Measurements from ENCODE around the gene GARNL3. TPM values are rescaled to one million over a fixed set of nuclear protein-coding genes. Genes with fewer than 3 reads are reported as not detected.

GARNL3 gene
- total and polyA plus RNA-seq, 2 of the 13 experiments (the other 11 are each of a cell fraction or from before 2014, with no cell fraction given), result 3.9 to 11.0 TPM

DNA sequence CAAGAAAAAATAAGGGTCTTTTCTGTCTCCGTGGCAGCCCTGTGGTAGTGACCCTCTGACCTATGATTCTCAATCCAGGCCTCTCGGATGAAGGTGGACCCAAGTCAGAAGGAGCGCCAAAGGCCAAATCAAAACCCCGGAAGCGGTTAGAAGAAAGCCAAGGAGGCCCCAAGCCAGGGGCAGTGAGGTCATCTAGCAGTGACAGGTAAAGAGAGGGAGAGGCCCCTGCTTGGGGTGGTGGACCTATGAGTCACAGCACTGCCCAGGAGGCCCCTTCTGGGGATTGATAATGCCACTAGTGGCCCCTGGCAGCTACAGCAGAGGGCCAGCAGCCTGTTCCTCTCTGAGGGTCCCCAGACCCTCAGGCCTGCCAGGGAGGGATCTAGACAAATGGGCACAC, 126.0 kb downstream of the GARNL3 start (continued):
- no peak for TF ChIP-seq ZNF101 (CRISPR knock-in tag; IDR thresholded peaks at IDR 0.05; ENCODE audit: borderline replicate concordance, low read depth)
- TF ChIP-seq MEIS1 (CRISPR knock-in tag; IDR thresholded peaks at IDR 0.05; ENCODE audit: borderline replicate concordance), result peak; percentile 48; the same call in 1 of the 2 replicates
- TF ChIP-seq ZNF432 (CRISPR knock-in tag; IDR thresholded peaks at IDR 0.05; ENCODE audit: borderline replicate concordance), result no peak
- no peak for TF ChIP-seq JARID2 (CRISPR knock-in tag; IDR thresholded peaks at IDR 0.05; ENCODE audit: insufficient replicate concordance)
- no peak for TF ChIP-seq GPN1 (CRISPR knock-in tag; IDR thresholded peaks at IDR 0.05; ENCODE audit: borderline replicate concordance)
- TF ChIP-seq ZNF672 (CRISPR knock-in tag; IDR thresholded peaks at IDR 0.05), result no peak
- TF ChIP-seq ZNF253 (CRISPR knock-in tag; IDR thresholded peaks at IDR 0.05; ENCODE audit: borderline replicate concordance), result no peak
- TF ChIP-seq, protein P1, sequence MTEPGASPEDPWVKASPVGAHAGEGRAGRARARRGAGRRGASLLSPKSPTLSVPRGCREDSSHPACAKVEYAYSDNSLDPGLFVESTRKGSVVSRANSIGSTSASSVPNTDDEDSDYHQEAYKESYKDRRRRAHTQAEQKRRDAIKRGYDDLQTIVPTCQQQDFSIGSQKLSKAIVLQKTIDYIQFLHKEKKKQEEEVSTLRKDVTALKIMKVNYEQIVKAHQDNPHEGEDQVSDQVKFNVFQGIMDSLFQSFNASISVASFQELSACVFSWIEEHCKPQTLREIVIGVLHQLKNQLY (CRISPR knock-in tag; IDR thresholded peaks at IDR 0.05), result peak; percentile 72; the same call in 1 of the 2 replicates
- TF ChIP-seq MAFG (CRISPR knock-in tag; IDR thresholded peaks at IDR 0.05), result no peak
- TF ChIP-seq, protein P2, sequence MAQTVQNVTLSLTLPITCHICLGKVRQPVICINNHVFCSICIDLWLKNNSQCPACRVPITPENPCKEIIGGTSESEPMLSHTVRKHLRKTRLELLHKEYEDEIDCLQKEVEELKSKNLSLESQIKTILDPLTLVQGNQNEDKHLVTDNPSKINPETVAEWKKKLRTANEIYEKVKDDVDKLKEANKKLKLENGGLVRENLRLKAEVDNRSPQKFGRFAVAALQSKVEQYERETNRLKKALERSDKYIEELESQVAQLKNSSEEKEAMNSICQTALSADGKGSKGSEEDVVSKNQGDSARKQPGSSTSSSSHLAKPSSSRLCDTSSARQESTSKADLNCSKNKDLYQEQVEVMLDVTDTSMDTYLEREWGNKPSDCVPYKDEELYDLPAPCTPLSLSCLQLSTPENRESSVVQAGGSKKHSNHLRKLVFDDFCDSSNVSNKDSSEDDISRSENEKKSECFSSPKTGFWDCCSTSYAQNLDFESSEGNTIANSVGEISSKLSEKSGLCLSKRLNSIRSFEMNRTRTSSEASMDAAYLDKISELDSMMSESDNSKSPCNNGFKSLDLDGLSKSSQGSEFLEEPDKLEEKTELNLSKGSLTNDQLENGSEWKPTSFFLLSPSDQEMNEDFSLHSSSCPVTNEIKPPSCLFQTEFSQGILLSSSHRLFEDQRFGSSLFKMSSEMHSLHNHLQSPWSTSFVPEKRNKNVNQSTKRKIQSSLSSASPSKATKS (CRISPR knock-in tag; IDR thresholded peaks at IDR 0.05), result 0 out of 2 replicates have a peak, but pooled peaks have one; percentile 49
- no peak for TF ChIP-seq NFE2L1 (CRISPR knock-in tag; IDR thresholded peaks at IDR 0.05; ENCODE audit: borderline replicate concordance)
- no peak for TF ChIP-seq ZNF777 (CRISPR knock-in tag; IDR thresholded peaks at IDR 0.05)
- TF ChIP-seq PLRG1 (conservative IDR thresholded peaks at IDR 0.05), result no peak
- TF ChIP-seq, protein P3, sequence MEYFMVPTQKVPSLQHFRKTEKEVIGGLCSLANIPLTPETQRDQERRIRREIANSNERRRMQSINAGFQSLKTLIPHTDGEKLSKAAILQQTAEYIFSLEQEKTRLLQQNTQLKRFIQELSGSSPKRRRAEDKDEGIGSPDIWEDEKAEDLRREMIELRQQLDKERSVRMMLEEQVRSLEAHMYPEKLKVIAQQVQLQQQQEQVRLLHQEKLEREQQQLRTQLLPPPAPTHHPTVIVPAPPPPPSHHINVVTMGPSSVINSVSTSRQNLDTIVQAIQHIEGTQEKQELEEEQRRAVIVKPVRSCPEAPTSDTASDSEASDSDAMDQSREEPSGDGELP (IDR thresholded peaks at IDR 0.05; ENCODE audit: borderline replicate concordance, low read depth), result peak; percentile 42; the same call in 1 of the 2 replicates
- peak; percentile 93 for TF ChIP-seq SAP130 (CRISPR knock-in tag; IDR thresholded peaks at IDR 0.05; ENCODE audit: low read depth)
- TF ChIP-seq, protein P4, sequence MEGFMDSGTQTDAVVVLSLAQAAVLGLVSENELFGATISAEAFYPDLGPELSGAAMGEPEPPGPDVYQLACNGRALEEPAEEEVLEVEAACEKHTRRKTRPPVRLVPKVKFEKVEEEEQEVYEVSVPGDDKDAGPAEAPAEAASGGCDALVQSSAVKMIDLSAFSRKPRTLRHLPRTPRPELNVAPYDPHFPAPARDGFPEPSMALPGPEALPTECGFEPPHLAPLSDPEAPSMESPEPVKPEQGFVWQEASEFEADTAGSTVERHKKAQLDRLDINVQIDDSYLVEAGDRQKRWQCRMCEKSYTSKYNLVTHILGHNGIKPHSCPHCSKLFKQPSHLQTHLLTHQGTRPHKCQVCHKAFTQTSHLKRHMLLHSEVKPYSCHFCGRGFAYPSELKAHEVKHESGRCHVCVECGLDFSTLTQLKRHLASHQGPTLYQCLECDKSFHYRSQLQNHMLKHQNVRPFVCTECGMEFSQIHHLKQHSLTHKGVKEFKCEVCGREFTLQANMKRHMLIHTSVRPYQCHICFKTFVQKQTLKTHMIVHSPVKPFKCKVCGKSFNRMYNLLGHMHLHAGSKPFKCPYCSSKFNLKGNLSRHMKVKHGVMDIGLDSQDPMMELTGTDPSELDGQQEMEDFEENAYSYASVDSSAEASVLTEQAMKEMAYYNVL (CRISPR knock-in tag; IDR thresholded peaks at IDR 0.05; ENCODE audit: borderline replicate concordance), result peak; percentile 58; the same call in 1 of the 2 replicates
- TF ChIP-seq ZFY (CRISPR knock-in tag; IDR thresholded peaks at IDR 0.05), result peak; percentile 48
- TF ChIP-seq, protein P5, sequence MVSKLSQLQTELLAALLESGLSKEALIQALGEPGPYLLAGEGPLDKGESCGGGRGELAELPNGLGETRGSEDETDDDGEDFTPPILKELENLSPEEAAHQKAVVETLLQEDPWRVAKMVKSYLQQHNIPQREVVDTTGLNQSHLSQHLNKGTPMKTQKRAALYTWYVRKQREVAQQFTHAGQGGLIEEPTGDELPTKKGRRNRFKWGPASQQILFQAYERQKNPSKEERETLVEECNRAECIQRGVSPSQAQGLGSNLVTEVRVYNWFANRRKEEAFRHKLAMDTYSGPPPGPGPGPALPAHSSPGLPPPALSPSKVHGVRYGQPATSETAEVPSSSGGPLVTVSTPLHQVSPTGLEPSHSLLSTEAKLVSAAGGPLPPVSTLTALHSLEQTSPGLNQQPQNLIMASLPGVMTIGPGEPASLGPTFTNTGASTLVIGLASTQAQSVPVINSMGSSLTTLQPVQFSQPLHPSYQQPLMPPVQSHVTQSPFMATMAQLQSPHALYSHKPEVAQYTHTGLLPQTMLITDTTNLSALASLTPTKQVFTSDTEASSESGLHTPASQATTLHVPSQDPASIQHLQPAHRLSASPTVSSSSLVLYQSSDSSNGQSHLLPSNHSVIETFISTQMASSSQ (IDR thresholded peaks at IDR 0.05; ENCODE audit: low read depth), result peak; percentile 70
- TF ChIP-seq, protein P5 (CRISPR knock-in tag; IDR thresholded peaks at IDR 0.05; ENCODE audit: borderline replicate concordance), result 0 out of 2 replicates have a peak, but pooled peaks have one; percentile 15
- TF ChIP-seq GLI4 (CRISPR knock-in tag; IDR thresholded peaks at IDR 0.05; ENCODE audit: borderline replicate concordance), result no peak
- peak in 1 of 2 experiments; percentile 90; a peak in 2 of 4 replicates for TF ChIP-seq KLF16 (CRISPR knock-in tag; IDR thresholded peaks at IDR 0.05)
